ENCODE results near the gene VPS13A. TPM values are rescaled to one million over a fixed set of nuclear protein-coding genes. Genes with fewer than 3 reads are reported as not detected.

Gene VPS13A
- total RNA-seq, 1 donor from 2014 or later, result 37.8 TPM

DNA sequence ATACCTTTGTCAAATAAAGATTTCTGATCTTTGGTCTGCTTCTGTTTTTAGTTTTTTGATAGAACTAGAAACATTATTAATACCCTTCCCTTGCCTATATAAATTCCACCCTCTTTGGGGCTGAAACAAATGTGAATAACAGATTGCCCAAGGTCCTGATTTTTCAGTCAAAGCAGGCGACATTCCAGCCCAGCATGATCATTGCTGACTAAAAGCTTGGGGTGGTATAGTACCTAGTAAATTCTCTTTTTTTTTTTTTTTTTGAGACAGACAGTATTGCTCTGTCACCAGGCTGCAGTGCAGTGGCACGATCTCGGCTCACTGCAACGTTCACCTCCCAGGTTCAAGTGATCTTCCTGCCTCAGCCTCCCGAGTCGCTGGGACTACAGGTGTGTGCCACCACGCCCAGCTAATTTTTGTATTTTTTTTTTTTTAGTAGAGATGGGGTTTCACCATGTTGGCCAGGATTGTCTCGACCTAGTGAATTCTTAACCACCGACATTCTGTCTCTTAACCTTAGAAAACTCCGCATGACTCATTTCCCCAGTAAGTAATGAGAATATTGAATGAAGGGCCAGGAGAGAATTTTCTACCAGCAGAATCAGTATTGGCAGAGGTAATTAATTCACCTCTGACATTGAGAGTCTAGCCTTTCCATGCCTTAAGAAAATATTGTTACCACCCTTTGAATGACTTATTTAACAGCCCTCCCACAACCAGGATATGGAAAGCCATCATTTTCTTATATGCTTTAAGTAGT is 244.4 kb downstream of the VPS13A start:
- no peaks in the 10 kb centered on the region for H3K27me3 ChIP-seq (ENCODE audit: low read depth)
- H3K4me1 ChIP-seq, result peaks cover 14% of the 10 kb centered on the region
- TF ChIP-seq, protein P1, sequence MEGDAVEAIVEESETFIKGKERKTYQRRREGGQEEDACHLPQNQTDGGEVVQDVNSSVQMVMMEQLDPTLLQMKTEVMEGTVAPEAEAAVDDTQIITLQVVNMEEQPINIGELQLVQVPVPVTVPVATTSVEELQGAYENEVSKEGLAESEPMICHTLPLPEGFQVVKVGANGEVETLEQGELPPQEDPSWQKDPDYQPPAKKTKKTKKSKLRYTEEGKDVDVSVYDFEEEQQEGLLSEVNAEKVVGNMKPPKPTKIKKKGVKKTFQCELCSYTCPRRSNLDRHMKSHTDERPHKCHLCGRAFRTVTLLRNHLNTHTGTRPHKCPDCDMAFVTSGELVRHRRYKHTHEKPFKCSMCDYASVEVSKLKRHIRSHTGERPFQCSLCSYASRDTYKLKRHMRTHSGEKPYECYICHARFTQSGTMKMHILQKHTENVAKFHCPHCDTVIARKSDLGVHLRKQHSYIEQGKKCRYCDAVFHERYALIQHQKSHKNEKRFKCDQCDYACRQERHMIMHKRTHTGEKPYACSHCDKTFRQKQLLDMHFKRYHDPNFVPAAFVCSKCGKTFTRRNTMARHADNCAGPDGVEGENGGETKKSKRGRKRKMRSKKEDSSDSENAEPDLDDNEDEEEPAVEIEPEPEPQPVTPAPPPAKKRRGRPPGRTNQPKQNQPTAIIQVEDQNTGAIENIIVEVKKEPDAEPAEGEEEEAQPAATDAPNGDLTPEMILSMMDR (IDR thresholded peaks at IDR 0.05), result no peak
- no peak for DNase-seq
- H3K4me3 ChIP-seq, result no peak overlapping the region
- no peak overlapping the region for H3K27ac ChIP-seq
- H3K9me3 ChIP-seq, result no peaks in the 10 kb centered on the region
- H3K36me3 ChIP-seq, result peaks cover 4% of the 10 kb centered on the region
- ATAC-seq, result no peak
- intact Hi-C loops (cut with DNase I), result no loop called here

GRCh38 chr9:77422969-77423368 is 245.6 kb downstream of the VPS13A start:
- TF ChIP-seq, protein P1 (IDR thresholded peaks at IDR 0.05), result no peak
- ATAC-seq (no peak), DNase-seq (no peak)
- no peaks in the 10 kb centered on the region for H3K9me3 ChIP-seq
- H3K4me1 ChIP-seq, result peaks cover 6% of the 10 kb centered on the region
- peaks cover 4% of the 10 kb centered on the region for H3K36me3 ChIP-seq
- intact Hi-C loops (cut with DNase I), result no loop called here
- H3K4me3 ChIP-seq, result no peak overlapping the region
- no peaks in the 10 kb centered on the region for H3K27me3 ChIP-seq (ENCODE audit: low read depth)
- H3K27ac ChIP-seq, result no peak overlapping the region

- Histone ChIP-seq H3K4me3 (no peak overlapping the region), H3K36me3 (peaks cover 4% of the 10 kb centered on the region), H3K9me3 (no peaks in the 10 kb centered on the region), H3K27me3 (ENCODE audit: low read depth) (no peaks in the 10 kb centered on the region), H3K27ac (no peak overlapping the region), H3K4me1 (peaks cover 5% of the 10 kb centered on the region)
- TF ChIP-seq, protein P1 (IDR thresholded peaks at IDR 0.05), result no peak
- no peak for DNase-seq
- intact Hi-C loops (cut with DNase I), result no loop called here
- no peak for ATAC-seq
Observed at GRCh38 chr9:77423841-77424240, 246.5 kb downstream of the VPS13A start.

DNA sequence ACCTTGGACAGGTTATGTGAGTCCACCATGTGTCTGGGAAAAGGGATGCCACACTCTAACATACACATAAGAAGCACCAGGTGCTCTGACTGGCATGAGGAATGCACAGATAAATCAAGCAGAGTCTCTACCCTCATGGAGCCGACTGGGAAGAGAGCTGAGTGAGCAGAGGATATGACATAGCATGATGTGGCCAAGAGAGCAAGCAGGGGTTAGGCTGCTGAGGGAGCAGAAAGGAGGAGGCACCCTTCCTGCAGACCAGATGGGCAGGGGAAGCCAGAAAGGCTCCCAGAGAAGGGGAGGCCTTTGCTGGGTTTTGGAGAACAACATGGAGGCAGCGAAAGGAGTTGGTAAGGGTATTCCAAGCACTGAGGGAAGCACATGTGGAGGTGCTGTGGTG is 247.7 kb downstream of the VPS13A start:
- intact Hi-C loops (cut with DNase I), result no loop called here
- no peak for DNase-seq
- TF ChIP-seq, protein P1 (IDR thresholded peaks at IDR 0.05), result no peak
- no peaks in the 10 kb centered on the region for H3K27me3 ChIP-seq (ENCODE audit: low read depth)
- peaks cover 4% of the 10 kb centered on the region for H3K36me3 ChIP-seq
- peaks cover 5% of the 10 kb centered on the region for H3K4me1 ChIP-seq
- no peak overlapping the region for H3K4me3 ChIP-seq
- ATAC-seq, result no peak
- H3K9me3 ChIP-seq, result no peaks in the 10 kb centered on the region
- H3K27ac ChIP-seq, result no peak overlapping the region

DNA sequence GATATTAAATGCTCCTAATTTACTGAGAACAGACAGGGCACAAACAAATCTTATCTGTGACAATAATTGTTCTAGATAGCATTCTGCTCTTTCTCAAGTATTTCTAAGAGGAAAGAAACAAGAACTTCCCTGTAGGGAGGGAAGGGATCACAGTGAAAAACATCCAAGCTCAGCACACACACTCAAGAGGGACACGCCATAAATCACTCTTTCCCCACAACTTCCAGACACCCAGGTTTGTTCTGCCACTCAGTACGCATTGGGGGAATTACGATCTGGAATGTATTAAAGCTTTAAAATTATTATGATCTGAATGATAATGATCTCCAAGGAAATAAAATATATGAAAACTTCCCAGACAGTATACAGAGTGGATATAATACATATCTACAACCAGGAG is 249.4 kb downstream of the VPS13A start:
- no peaks in the 10 kb centered on the region for H3K27me3 ChIP-seq (ENCODE audit: low read depth)
- no peak overlapping the region for H3K4me3 ChIP-seq
- peaks cover 9% of the 10 kb centered on the region for H3K36me3 ChIP-seq
- TF ChIP-seq, protein P1 (IDR thresholded peaks at IDR 0.05), result no peak
- peaks cover 5% of the 10 kb centered on the region for H3K4me1 ChIP-seq
- intact Hi-C loops (cut with DNase I), result no loop called here
- no peak overlapping the region for H3K27ac ChIP-seq
- H3K9me3 ChIP-seq, result no peaks in the 10 kb centered on the region
- ATAC-seq (peak in 1 of 2 donors; percentile 50), DNase-seq (no peak)

Data from lower lobe of right lung (tissue), 2 donors.